Urinary bladder (tissue), 4 donors: Measurements from ENCODE around the gene OSGIN1. TPM values are rescaled to one million over a fixed set of nuclear protein-coding genes. Genes with fewer than 3 reads are reported as not detected.
"Not testable (repeated sequence)": the region's sequence is repeated elsewhere in the genome, so short reads cannot be mapped to it uniquely, and the experiment has no call there.

Source experiments
- DNase-seq: peaks from one replicate; pipeline ENCODE4 v3.0.0-alpha.2; 2015; ENCODE audit errors: extremely low spot score
- H3K27ac ChIP-seq: one replicate; pipeline ENCODE4 v1.5.1; 2013; ENCODE audit warnings: low read depth, mild to moderate bottlenecking, moderate library complexity
- H3K36me3 ChIP-seq: one replicate; pipeline ENCODE4 v1.6.1; 2013; ENCODE audit warnings: mild to moderate bottlenecking, moderate library complexity; ENCODE audit not compliant: insufficient read depth
- H3K4me1 ChIP-seq: one replicate; pipeline ENCODE4 v1.6.1; 2013; ENCODE audit warnings: mild to moderate bottlenecking, moderate library complexity; ENCODE audit not compliant: insufficient read depth
- H3K4me3 ChIP-seq: one replicate; pipeline ENCODE4 v1.5.1; 2013; ENCODE audit warnings: low read depth, low read length
- WGBS: extraction: QIAGEN DNeasy Blood & Tissue Kit; methylation state at CpG from one replicate; pipeline ENCODE4 v1.1.7; 2013; 5-methylcytosine and 5-hydroxymethylcytosine counted together
- polyA plus RNA-seq: library from polyadenylated mRNA; stranded (reverse); fragments of 200-250 nt; gene quantifications from one replicate; pipeline ENCODE4 v1.2.3, GENCODE V29; 2013
- total RNA-seq: library from RNA; depleted of rRNA; stranded (reverse); fragments of >200 nt; gene quantifications from one replicate; pipeline ENCODE4 v1.2.3, GENCODE V29; 2014
- donor health status: healthy with polysubstance abuse.
- donor health status: healthy.

Gene OSGIN1
- total and polyA plus RNA-seq, 2 donors: 0.21 to 11.9 TPM

DNA sequence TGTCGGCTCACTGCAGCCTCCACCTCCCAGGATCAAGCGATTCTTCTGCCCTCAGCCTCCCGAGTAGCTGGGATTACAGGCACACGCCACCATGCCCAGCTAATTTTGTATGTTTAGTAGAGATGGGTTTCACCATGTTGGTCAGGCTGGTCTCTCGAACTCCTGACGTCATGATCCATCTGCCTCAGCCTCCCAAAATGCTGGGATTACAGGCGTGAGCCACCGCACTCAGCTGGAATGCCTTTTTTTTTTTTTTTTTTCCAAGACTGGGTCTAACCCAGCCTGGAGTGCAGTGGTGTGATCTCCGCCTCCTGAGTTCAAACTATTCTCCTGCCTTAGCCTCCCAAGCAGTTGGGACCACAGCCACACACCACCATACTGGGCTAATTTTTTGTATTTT lies 11.5 kb upstream of the OSGIN1 start:
- H3K4me1 ChIP-seq, DNase-seq, H3K27ac ChIP-seq, H3K36me3 ChIP-seq, H3K4me3 ChIP-seq: not testable (repeated sequence)
- WGBS: 97% methylated on average over 9 of the region's 9 CpGs

- H3K27ac ChIP-seq: no peak overlapping the region
- H3K36me3 ChIP-seq: no peaks in the 10 kb centered on the region
- H3K4me1 ChIP-seq: no peaks in the 10 kb centered on the region
- no peak overlapping the region for H3K4me3 ChIP-seq
- 84% methylated on average over 14 of the region's 14 CpGs for WGBS
- no peak for DNase-seq
Observed at GRCh38 chr16:83942074-83942473, 11.0 kb upstream of the OSGIN1 start.

GRCh38 chr16:83942815-83943515 lies 10.1 kb upstream of the OSGIN1 start:
- WGBS: 72% methylated on average over 11 of the region's 11 CpGs
- H3K4me1 ChIP-seq: no peaks in the 10 kb centered on the region
- H3K4me3 ChIP-seq: no peak overlapping the region
- no peak overlapping the region for H3K27ac ChIP-seq
- DNase-seq: no peak
- no peaks in the 10 kb centered on the region for H3K36me3 ChIP-seq

- Histone ChIP-seq H3K27ac (no peak overlapping the region), H3K4me1 (no peaks in the 10 kb centered on the region), H3K4me3 (no peak overlapping the region), H3K36me3 (no peaks in the 10 kb centered on the region)
- WGBS: 85% methylated on average over 10 of the region's 10 CpGs
- no peak for DNase-seq
Observed at GRCh38 chr16:83943516-83944050, 9.5 kb upstream of the OSGIN1 start.

- DNase-seq: no peak
- 91% methylated on average over 10 of the region's 10 CpGs for WGBS
- Histone ChIP-seq H3K27ac (no peak overlapping the region), H3K36me3 (no peaks in the 10 kb centered on the region), H3K4me3 (no peak overlapping the region), H3K4me1 (no peaks in the 10 kb centered on the region)
Observed at GRCh38 chr16:83945587-83945986, 7.5 kb upstream of the OSGIN1 start.

DNA sequence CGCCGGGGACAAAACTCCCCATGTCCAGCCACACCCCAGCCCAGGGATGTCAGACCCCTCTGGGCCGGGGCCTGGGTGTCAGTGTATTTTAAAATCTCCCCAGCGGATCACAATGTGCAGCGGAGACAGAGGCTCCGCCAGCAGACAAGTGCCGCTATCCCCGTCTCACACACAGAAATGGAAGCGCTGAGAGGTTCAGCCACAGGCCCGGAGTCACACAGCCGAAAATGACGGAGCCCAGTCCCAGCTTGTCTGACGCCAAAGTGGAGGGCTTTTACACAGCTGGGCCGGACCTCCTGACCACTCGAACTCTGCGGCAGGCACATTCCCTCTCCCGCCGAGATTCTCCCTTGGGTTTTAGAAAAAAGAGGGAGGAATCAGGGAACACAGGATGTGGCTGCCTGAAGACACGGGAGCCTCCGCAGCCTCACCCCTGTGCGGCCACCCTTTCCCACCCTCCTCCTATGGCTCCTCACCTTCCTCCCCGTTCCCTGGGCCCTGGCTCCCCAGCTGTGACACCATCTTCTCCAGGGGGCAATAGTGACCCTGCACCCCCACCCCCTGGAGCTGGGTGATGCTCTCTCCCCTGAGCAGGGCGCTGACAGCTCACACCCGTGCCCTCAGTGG lies 6.8 kb upstream of the OSGIN1 start:
- Histone ChIP-seq H3K4me1 (no peaks in the 10 kb centered on the region), H3K36me3 (no peaks in the 10 kb centered on the region), H3K4me3 (no peak overlapping the region), H3K27ac (no peak overlapping the region)
- DNase-seq: no peak
- WGBS: 81% methylated on average over 24 of the region's 24 CpGs

- Histone ChIP-seq H3K36me3 (no peaks in the 10 kb centered on the region), H3K27ac (no peak overlapping the region), H3K4me1 (no peaks in the 10 kb centered on the region), H3K4me3 (no peak overlapping the region)
- no peak for DNase-seq
- 88% methylated on average over 21 of the region's 21 CpGs for WGBS
Observed at GRCh38 chr16:83946781-83947566, 6.1 kb upstream of the OSGIN1 start.

- WGBS: 87% methylated on average over 14 of the region's 14 CpGs
- DNase-seq: no peak
- H3K4me3 ChIP-seq: no peak overlapping the region
- H3K36me3 ChIP-seq: no peaks in the 10 kb centered on the region
- H3K4me1 ChIP-seq: no peaks in the 10 kb centered on the region
- H3K27ac ChIP-seq: no peak overlapping the region
Observed at GRCh38 chr16:83947642-83948234, 5.3 kb upstream of the OSGIN1 start.

GRCh38 chr16:83948914-83949723 lies 3.9 kb upstream of the OSGIN1 start:
- H3K36me3 ChIP-seq: no peaks in the 10 kb centered on the region
- WGBS: 89% methylated on average over 13 of the region's 13 CpGs
- no peak for DNase-seq
- H3K4me1 ChIP-seq: peaks cover 2% of the 10 kb centered on the region
- H3K4me3 ChIP-seq: no peak overlapping the region
- H3K27ac ChIP-seq: no peak overlapping the region

GRCh38 chr16:83949724-83950001 lies 3.4 kb upstream of the OSGIN1 start:
- Histone ChIP-seq H3K4me3 (no peak overlapping the region), H3K36me3 (no peaks in the 10 kb centered on the region), H3K4me1 (peaks cover 2% of the 10 kb centered on the region), H3K27ac (no peak overlapping the region)
- 91% methylated on average over 5 of the region's 5 CpGs for WGBS
- no peak for DNase-seq

DNA sequence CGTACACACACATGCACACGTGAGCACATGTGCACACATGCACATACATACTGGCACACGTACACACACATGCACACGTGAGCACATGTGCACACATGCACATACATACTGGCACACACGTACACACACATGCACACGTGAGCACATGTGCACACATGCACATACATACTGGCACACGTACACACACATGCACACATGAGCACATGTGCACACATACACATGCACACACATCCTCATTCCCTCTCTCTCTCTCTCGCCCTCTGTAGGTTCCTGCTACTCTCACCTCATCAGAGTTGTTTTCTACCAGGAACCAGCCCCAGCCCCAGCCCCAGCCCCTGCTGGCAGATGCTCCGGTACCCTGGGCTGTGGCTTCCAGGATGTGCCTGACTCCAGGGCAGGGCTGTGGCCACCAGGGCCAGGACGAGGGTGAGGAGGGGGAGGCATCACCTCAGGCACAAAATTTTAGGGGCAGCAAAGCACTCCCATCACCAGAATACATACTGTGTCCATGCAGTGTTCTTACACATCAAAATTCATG lies 2.1 kb upstream of the OSGIN1 start:
- WGBS: 68% methylated on average over 10 of the region's 10 CpGs
- not testable (repeated sequence) for H3K27ac ChIP-seq, H3K4me3 ChIP-seq, DNase-seq, H3K36me3 ChIP-seq, H3K4me1 ChIP-seq

DNA sequence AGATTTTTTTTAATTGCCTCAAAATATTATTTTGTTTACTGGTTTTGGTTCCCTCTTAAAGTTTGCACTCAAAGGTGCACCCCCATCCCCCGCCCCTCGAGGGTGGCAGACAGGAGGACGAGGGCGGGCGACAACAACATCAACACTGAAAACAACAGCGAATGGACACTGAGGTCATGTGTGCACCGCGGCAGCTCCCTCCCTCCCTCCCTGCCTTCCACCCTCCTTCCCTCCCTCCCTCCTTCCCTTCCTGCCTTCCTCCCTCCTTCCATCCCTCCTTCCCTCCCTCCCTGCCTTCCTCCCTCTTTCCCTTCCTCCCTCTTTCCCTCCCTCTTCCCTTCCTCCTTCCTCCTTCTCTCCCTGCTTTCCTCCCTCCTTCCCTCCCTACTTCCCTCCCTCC lies 1.5 kb upstream of the OSGIN1 start:
- Histone ChIP-seq H3K4me1 (peaks cover 2% of the 10 kb centered on the region), H3K36me3 (no peaks in the 10 kb centered on the region), H3K27ac (no peak overlapping the region), H3K4me3 (no peak overlapping the region)
- DNase-seq: no peak
- 36% methylated on average over 8 of the region's 8 CpGs for WGBS

GRCh38 chr16:83952587-83952939 lies 477 bp upstream of the OSGIN1 start:
- 14% methylated on average over 8 of the region's 8 CpGs for WGBS
- no peak for DNase-seq
- no peak overlapping the region for H3K27ac ChIP-seq
- peaks cover 2% of the 10 kb centered on the region for H3K4me1 ChIP-seq
- H3K4me3 ChIP-seq: no peak overlapping the region
- H3K36me3 ChIP-seq: no peaks in the 10 kb centered on the region
